Upper lobe of left lung (tissue), 6 donors: Measurements from ENCODE around the gene SEMA4D. TPM values are rescaled to one million over a fixed set of nuclear protein-coding genes. Genes with fewer than 3 reads are reported as not detected.
"Not testable (repeated sequence)": the region's sequence is repeated elsewhere in the genome, so short reads cannot be mapped to it uniquely, and the experiment has no call there.

Source experiments
- ATAC-seq, 2 donors: fragments of 200-7000 bp; cut with Tn5 transposase; one replicate each; pipeline ENCODE4 v1.9.1; 2022; ENCODE audit warnings: mild to moderate bottlenecking in 2 of 2, moderate library complexity in 2 of 2; ENCODE audit not compliant: low FRiP score in 2 of 2
- DNase-seq, 2 donors: peaks; one replicate each; pipeline ENCODE4 v3.0.0-alpha.2; 2019 to 2020
- H3K27ac ChIP-seq, 4 donors: fragments of 200-600 bp; sonication (generic); one replicate each; pipeline ENCODE4 v1.5.1; 2016 to 2019
- H3K27me3 ChIP-seq, 4 donors: fragments of 200-600 bp; sonication (generic); one replicate each; pipeline ENCODE4 v1.5.1; 2017 to 2019
- H3K36me3 ChIP-seq, 4 donors: fragments of 200-600 bp; sonication (generic); one replicate each; pipeline ENCODE4 v1.5.1; 2016 to 2019
- H3K4me1 ChIP-seq, 4 donors: fragments of 200-600 bp; sonication (generic); one replicate each; pipeline ENCODE4 v1.5.1; 2018 to 2019
- H3K4me3 ChIP-seq, 4 donors: fragments of 200-600 bp; sonication (generic); one replicate each; pipeline ENCODE4 v1.5.1; 2017 to 2019; ENCODE audit warnings: mild to moderate bottlenecking in 2 of 4, moderate library complexity in 1 of 4
- H3K9me3 ChIP-seq, 4 donors: fragments of 200-600 bp; sonication (generic); one replicate each; pipeline ENCODE4 v1.5.1; 2018 to 2019
- CTCF ChIP-seq, 6 experiments: fragments of 450-650 bp in 4 of 6; fragments of 200-600 bp in 2 of 6; sonication (generic) in 2 of 6; IDR thresholded peaks; one replicate each; pipeline ENCODE4 v1.5.1; 2016 to 2019; ENCODE audit warnings: antibody characterized with exemption in 6 of 6
- EP300 ChIP-seq, 4 donors: sonication (generic); formaldehyde crosslinking; IDR thresholded peaks; one replicate each; pipeline ENCODE4 v1.5.1; 2017; ENCODE audit warnings: antibody characterized with exemption in 4 of 4, control low read depth in 2 of 4
- POLR2A ChIP-seq, 4 donors: fragments of 450-650 bp; IDR thresholded peaks; one replicate each; pipeline ENCODE4 v1.5.1; 2016 to 2017; ENCODE audit warnings: antibody characterized with exemption in 4 of 4, mild to moderate bottlenecking in 2 of 4
- POLR2AphosphoS5 ChIP-seq, 2 donors: sonication (generic); formaldehyde crosslinking; IDR thresholded peaks; one replicate each; pipeline ENCODE4 v1.5.1; 2017; ENCODE audit warnings: antibody characterized with exemption in 2 of 2
- WGBS, 2 donors: methylation state at CpG; one replicate each; pipeline ENCODE4 v1.1.5; 2017 to 2018; 5-methylcytosine and 5-hydroxymethylcytosine counted together
- total RNA-seq, 6 donors: library from RNA; depleted of rRNA in 4 of 6; stranded (reverse); fragments of >200 nt in 4 of 6; gene quantifications; one replicate each; pipeline versions ENCODE4 v1.1.0 to v1.2.1, GENCODE V29; 2016 to 2021
- donor health status: DM: no; HTN: no; CAD: no; lungs with moderate emphysema.
- donor health status: DM: no; HTN: yes; CAD: no; lungs with severe emphysema.

Gene SEMA4D
- total RNA-seq, 6 donors from 2014 or later: 24.6 to 61.3 (median 41.8) TPM

DNA sequence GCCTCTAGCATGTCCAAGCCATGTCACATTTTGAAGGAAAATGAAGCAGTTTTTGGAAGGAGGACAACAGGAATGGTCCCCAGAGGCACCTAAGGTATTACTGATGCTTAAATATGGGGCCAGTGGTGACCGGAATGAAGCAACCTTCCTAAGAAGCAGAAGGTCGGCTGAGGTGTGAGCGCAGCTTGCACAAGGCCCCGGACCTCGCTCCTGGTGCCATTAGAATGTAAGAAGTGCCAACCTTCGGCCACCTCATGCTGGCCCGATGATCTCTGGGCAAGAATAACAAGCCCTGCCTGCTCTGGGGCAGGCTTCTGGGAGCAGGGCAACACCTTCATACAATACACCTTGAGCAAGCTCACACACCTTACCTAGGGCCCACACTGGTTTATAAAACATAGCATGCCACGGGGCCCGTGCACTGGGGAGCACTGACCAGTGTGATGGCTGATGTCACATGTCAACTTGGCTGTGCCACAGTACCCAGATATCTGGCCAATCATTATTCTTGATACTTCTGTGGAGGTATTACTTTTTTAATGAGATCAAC, 21.9 kb downstream of the SEMA4D start:
- no peak overlapping the region for H3K4me3 ChIP-seq
- TF ChIP-seq EP300 (IDR thresholded peaks at IDR 0.05): no peak
- no peak for TF ChIP-seq POLR2A (IDR thresholded peaks at IDR 0.05)
- TF ChIP-seq CTCF (IDR thresholded peaks at IDR 0.05): no peak
- no peak for TF ChIP-seq POLR2AphosphoS5 (IDR thresholded peaks at IDR 0.05)
- H3K27me3 ChIP-seq: no peaks in the 10 kb centered on the region
- DNase-seq (no peak), ATAC-seq (no peak)
- H3K27ac ChIP-seq: no peak overlapping the region
- H3K36me3 ChIP-seq: no peaks in the 10 kb centered on the region
- H3K9me3 ChIP-seq: no peaks in the 10 kb centered on the region
- WGBS, 2 donors: 87 to 93% methylated on average over 8 to 9 of the region's 9 CpGs
- H3K4me1 ChIP-seq: peaks cover 0 to 14% (median 6%) of the 10 kb centered on the region in 4 donors

- 67 to 100% methylated on average over 3 of the region's 3 CpGs for WGBS, 2 donors
- no peaks in the 10 kb centered on the region for H3K9me3 ChIP-seq
- no peaks in the 10 kb centered on the region for H3K27me3 ChIP-seq
- ATAC-seq (no peak), DNase-seq (peak in 1 of 2 donors; percentile 33)
- TF ChIP-seq EP300 (IDR thresholded peaks at IDR 0.05) (no peak), POLR2AphosphoS5 (IDR thresholded peaks at IDR 0.05) (no peak), CTCF (IDR thresholded peaks at IDR 0.05) (no peak), POLR2A (IDR thresholded peaks at IDR 0.05) (no peak)
- no peak overlapping the region for H3K4me3 ChIP-seq
- no peak overlapping the region for H3K27ac ChIP-seq
- no peaks in the 10 kb centered on the region for H3K36me3 ChIP-seq
- H3K4me1 ChIP-seq: peaks cover 0 to 14% (median 6%) of the 10 kb centered on the region in 4 donors
Observed at GRCh38 chr9:89474939-89475338, 23.0 kb downstream of the SEMA4D start.

DNA sequence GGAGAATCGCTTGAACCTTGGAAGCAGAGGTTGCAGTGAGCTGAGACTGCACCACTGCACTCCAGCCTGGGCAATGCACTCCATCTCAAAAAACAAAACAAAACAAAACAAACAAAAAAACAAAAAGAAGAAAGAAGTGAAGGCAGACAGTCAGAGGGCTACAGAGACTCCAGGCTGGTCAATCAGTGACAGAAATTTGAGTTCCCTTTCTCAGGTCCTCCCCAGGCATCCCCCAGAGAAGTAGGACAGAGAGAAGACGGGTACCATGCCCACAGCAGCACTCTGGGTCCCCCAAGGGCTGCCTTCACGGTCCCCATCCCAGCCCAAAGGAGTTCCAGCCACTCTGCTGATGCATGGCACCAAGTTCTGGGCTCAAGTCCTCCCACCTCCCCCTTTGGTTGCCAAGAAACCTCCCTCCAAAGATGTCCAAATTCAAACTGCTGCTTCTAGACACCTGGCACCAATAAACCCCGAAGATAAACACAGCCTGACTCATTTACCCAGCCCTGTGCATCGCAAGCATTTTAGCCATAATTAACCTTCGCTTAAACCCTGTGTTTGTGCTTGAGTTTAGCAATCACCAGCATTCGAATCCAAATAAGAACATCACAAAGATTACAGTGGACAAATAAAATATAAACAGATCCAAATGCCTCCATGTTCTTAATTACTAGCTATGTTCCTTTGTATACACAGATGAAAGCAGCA, 24.0 kb downstream of the SEMA4D start:
- Histone ChIP-seq H3K27ac (no peak overlapping the region), H3K4me1 (peaks cover 0 to 14% (median 7%) of the 10 kb centered on the region in 4 donors), H3K9me3 (no peaks in the 10 kb centered on the region), H3K4me3 (no peak overlapping the region), H3K27me3 (no peaks in the 10 kb centered on the region), H3K36me3 (no peaks in the 10 kb centered on the region)
- no peak for DNase-seq
- no peak for ATAC-seq
- TF ChIP-seq POLR2A (IDR thresholded peaks at IDR 0.05) (no peak), CTCF (IDR thresholded peaks at IDR 0.05) (no peak), EP300 (IDR thresholded peaks at IDR 0.05) (no peak), POLR2AphosphoS5 (IDR thresholded peaks at IDR 0.05) (no peak)
- 76 to 91% methylated on average over 7 of the region's 7 CpGs for WGBS, 2 donors

GRCh38 chr9:89471796-89472320, 26.1 kb downstream of the SEMA4D start:
- not testable (repeated sequence) for H3K27ac ChIP-seq, ATAC-seq, H3K9me3 ChIP-seq, H3K27me3 ChIP-seq, H3K36me3 ChIP-seq, DNase-seq, H3K4me3 ChIP-seq
- 88 to 89% methylated on average over 6 of the region's 6 CpGs for WGBS, 2 donors
- H3K4me1 ChIP-seq: peaks cover 0 to 10% (median 3%) of the 10 kb centered on the region in 4 donors

GRCh38 chr9:89471390-89471789, 26.5 kb downstream of the SEMA4D start:
- Histone ChIP-seq H3K36me3 (no peaks in the 10 kb centered on the region), H3K27ac (no peak overlapping the region), H3K4me1 (peaks cover 0 to 10% (median 3%) of the 10 kb centered on the region in 4 donors), H3K9me3 (no peaks in the 10 kb centered on the region), H3K27me3 (no peaks in the 10 kb centered on the region), H3K4me3 (no peak overlapping the region)
- 87 to 88% methylated on average over 3 of the region's 3 CpGs for WGBS, 2 donors
- ATAC-seq (no peak), DNase-seq (no peak)
- TF ChIP-seq POLR2A (IDR thresholded peaks at IDR 0.05): no peak
